HG02798 (cell line): Measurements from ENCODE around the gene TMCC1.

Source experiments
- ATAC-seq: cut with Tn5 transposase; IDR thresholded peaks from one replicate; pipeline ENCODE4 v1.9.1; 2021; ENCODE audit warnings: mild to moderate bottlenecking; ENCODE audit not compliant: unreplicated experiment, poor library complexity

TMCC1 gene

DNA sequence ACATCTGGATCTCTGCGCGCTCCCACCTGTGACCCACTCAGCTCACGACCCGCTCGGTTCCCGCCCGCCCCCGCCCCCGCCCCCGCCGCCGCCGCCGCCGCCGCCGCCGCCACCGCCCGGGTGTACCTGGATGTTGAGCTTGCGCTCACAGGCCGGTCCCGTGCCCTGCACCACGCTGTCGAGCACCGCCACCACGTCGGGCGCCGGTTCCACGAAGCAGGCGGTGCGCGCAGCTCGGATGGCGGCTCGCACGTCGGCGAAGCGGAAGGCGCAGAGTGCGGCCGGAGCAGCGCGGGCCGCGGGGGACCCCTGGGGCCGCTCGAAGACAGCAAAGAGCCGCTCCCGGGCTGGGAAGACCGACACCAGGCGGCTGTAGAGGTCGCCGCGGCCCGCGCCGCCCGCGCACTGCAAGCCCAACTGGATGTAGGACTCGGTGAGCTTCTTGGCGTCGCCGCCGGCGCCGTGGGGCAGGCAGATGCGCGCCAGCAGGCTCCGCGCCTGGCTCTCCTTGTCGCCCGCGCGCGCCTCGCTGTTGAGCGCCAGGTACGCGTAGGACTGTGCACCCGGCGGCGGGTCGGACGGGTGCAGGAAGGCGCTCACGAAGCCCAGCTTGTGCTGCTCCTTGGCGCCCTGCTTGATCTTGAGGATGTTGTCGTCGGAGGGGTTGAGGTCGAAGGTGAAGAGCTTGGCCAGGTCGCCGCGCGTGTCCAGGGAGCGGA lies 288.1 kb downstream of the TMCC1 start:
- ATAC-seq, result no peak

DNA sequence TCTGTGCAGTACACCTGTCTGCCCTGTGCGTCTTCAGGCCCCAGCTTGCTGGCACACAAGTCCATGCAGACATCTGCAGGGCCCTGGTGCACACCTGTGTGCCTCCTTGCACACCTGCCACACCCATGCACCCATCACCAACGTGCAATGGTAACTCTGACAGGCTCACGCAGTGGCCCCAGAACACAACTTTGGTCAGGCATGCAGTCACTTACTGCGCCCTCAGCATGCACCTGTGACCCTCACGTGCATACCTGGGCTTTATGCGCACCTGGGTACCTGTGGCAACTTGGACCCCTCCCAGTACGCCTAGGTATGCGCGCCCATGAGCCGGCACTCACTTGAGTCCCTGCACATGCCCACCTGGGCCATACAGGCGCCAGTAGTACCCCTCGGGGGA lies 288.7 kb downstream of the TMCC1 start:
- ATAC-seq, result no peak

DNA sequence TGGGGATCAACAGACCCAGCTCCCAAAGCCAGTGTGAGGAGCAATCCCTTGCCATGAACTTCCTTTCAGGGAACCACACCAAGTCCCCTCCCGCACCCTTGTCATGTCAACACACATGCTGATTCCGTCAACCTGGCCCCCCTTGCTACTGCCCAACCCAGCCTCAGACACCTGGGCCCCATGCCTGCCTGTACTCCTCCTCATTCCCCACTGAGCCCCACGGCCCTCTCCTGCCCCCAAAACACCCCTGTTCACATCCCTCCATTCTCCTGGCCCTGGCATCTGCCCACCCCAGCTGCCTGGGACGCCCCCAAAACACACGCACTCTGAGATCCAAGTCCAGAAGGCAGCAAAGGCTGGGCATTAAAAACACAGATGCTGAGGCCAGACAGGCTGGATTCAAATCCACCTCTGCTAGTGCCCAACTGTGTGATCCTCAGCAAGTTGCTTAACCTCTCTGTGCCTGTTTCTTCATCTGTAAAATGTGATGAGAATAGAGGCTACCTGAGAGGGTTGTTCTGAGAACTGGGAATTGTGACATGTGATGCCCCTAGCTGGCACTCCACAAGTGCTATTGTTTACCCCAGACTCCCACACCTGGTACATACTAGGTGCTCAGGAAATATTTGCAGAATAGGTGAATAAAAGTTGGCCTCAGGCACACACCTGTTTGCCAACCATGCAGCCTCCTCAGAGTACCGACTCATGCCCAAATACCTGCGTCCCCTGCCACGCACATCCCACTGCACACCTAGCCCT lies 289.3 kb downstream of the TMCC1 start:
- no peak for ATAC-seq

DNA sequence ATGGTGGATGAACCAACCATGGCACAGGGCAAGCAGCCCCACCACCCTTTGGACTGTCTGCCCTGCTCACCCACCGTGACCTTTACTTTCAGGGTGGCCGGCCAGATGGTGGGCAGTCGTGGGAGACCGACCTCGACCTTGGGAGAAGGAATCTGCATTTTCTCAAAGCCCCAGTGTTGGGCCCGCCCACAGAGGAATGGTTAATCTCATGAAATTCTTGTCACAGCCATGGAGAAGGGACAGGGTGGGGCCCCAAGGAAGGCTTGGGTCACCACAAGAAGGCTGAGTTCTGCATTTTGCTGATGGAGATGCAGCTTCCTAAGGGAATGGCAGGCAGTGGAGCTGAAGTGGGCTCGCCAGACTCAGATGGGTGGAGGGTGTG lies 290.0 kb downstream of the TMCC1 start:
- no peak for ATAC-seq

DNA sequence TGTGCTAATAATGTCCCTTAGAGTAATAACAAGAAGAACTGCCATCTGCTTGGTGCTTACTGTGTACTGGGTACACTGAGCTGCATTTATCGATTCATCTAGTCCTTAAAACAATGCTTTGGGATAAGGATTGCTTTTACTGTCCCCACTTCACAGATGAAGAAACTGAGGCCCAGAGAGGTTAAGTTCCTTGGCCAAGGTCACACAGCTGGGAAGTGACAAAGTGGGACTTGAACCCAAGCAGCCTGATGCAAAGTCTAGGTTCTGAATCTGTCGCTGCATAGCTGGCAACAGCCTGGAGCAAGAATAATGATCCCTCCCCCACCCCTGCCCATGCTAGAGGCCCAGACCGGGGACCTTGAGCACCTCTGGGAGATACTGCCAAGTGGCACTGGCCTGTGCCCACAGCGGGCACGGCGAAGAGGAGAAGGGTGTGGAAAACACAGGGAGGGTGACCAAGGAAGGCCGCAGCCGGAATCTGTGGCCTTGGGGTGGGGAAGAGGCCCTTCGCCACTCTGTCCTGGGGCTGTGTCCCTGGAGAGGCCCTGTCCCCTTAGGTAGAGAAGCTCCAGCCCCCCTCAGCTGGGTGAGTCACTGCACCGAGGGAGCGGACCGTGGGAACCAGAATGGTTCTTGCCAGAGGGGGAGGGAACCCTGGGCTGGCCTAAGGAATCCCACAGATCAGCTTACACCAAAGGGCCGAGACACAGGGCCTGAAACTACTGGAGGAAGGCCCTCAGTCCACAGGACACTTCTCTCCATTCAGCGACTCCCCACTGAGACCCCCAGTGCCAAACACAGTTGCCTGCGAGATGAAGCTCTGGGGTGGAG lies 290.6 kb downstream of the TMCC1 start:
- ATAC-seq, result no peak

DNA sequence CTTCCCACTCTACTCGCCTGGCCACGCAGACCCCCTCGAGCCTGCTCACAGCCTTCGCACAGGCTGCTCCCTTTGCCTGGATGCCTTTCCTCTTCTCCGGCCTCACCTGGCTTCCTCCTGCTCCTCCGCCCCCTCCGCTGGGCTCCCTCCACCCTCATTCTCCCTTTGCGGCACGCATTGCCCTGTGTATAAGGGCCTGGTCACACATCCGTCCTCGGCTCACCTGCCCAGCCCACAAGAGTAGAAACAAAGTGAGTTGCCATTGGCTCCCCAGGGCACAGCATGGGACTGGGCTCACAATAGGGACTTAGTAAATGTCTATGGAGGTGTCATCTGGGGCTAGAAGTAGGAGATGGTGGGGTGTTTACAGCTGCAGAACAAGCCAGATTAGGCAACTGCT lies 291.2 kb downstream of the TMCC1 start:
- no peak for ATAC-seq

DNA sequence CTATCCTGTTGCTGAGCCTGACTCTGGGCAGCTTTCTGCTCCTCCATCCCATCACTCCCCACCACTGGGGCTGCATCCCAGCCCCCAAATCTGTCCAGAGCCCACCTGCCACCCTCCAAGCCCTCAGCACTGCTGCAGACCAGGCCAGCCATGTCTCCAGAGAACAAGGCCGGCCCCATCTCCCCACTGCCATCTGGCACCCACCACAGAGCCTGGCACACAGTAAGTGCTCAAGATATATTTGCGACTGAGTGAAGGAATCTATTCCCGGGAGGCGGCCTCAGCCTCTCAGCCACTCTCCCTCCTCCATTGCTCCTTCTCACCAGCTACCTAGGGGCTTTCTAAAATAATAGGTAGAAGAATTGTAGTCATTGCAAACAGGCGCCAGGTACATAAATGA lies 291.8 kb downstream of the TMCC1 start:
- no peak for ATAC-seq

DNA sequence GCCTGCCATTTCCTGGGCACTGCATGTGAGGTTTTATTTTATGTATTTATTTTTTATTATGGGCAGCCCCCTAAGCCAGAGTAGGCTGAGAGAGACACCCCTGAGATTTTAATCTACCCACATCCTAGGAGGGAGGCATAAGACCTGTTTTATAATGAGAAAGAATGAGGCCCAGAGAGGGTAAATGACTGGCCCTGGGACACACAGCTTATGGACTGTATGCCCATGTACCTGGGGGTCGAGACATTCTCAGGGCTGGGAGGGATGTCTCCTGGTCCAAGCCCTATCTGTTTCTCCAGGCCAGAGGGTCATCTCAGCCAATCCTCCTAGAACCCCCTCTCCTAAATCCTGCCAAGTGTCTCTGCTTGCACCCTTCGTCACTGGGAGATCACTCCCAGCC lies 293.2 kb downstream of the TMCC1 start:
- ATAC-seq, result no peak

DNA sequence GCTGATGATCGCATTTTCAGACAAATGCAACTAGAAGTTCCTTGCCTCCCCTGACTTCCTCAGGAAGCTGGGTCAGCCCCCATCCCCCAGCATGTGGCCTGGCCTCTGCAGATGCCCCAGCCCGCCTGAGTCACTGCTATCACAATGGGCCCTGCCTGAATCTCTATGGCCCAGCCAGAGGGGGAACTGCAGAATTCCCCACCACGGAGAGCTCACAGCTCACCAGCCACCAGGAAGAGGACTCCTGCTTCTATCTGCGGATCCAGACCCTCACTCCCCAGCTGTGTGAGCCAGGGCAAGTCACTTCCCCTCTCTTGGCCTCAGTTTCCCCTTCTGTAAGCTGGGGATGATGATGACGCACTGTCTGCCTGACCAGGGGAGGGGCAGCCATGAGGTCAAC lies 293.9 kb downstream of the TMCC1 start:
- no peak for ATAC-seq

DNA sequence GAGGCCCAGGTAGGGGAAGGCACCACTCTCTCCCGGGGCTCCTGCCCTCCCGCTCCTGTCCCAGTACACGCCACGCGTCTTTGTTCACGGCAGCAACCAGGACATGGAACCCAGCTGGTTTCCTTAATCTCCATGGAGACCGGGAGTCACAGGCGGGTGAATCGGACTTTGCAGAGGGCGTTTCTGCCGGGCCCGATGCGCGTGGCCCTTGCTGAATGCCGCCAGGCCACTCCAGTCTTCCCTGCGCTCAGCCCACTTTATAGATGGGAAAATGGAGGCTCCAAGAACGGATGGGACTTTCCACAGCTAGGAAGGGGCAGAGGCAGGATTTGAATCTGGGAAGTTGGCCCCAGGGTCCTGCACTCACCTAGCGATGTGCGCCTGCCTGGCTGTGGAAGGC lies 294.4 kb downstream of the TMCC1 start:
- no peak for ATAC-seq

DNA sequence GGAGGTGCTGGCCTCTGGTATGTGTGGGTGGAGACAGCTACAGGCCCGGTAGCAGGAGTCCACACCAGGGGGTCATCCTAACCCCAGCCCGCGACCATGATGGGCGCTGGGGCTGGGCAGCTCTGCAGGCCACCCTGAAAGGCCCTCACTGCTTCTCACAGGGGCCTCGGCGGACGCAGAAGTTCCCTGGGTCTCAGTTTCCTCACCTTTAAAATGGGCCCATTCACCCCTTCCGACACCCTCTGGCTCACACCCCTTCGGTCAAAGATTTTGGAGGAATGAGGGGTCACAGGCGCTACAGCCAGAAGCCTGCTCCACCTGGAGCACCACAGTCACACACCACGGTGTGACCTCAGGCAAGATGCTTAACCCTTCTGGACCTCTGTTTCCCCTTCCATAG lies 295.0 kb downstream of the TMCC1 start:
- no peak for ATAC-seq

DNA sequence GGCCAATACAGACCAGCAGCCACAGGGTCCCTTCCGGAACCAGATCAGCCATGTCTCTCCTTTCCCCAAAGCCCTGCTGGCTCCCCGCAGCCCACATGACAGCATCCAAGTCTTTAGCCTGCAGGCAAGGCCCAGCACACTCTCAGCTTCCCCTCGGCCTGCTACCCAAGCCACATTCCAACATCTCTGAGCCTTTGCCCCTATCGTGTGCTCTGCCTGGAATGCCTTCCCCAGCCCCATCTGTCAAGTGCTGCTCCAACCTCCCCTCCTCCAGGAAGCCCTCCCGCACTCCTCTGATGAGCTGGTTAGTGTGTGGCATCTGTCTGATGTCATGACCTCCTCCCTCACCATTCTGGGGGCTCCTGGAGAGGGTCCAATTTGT lies 295.5 kb downstream of the TMCC1 start:
- no peak for ATAC-seq
